NCI-H2227 treated with DMSO at 0.1 percent for 48 hours (cell line): Measurements from ENCODE around the gene CPNE6.

Experiments used
- DNase-seq: peaks from one replicate; lab custom pipeline; 2025; lab: John Stamatoyannopoulos, UW

CPNE6 gene

DNA sequence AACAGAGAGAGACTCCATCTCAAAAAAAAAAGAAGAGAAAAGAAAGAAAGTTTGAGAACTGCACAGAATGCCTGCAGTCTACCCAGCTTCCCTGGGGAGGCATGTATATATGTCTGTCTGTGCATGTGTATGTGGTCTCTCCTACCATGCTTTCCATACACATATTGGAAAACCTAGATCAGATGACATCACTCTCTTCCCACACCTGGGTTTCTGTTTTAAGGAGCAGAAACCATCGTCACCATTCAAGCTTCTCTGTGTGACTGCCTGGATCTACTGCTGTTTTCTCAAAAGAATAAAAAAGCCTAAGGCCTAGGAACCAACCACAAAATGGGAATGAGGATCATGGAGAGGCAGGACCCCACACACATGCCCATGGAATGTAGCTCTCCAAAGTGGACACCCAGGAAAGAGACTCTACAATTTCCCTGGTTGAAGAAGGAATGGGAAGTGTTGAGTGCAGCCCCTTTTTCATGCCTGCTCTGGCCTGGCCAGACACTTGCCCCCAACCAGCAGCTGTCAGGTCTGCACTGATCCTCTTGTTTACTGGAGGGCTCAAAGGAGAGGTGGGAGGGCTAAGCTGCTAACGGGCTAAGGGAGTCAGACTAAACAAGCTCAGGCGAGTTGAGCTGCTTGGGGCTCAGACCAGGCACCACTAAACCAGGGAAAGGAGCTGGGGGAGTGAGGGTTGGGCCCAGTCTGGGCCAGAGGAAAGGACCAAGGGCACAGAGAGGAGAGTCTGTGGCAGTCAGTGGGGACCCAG, 15.0 kb downstream of the CPNE6 start:
- DNase-seq: no peak

DNA sequence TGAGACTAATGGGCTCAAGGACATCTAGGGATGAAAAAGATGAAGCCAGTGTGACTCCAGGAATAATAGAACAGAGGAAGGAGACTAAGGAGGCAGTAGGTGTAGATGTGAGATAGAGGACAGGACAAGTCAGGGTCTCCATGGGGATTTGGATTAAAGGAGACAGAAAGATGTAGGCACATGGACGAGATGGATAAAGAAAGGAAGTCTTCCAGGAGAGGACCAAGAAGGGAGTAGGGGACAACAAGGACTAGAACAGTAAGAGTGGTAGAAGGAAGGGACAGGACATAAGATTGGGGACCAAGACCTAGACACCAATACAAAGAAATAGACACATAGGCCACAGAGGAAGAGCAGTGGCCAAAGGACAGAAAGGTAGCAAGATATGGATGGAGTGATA, 15.6 kb downstream of the CPNE6 start:
- no peak for DNase-seq

DNA sequence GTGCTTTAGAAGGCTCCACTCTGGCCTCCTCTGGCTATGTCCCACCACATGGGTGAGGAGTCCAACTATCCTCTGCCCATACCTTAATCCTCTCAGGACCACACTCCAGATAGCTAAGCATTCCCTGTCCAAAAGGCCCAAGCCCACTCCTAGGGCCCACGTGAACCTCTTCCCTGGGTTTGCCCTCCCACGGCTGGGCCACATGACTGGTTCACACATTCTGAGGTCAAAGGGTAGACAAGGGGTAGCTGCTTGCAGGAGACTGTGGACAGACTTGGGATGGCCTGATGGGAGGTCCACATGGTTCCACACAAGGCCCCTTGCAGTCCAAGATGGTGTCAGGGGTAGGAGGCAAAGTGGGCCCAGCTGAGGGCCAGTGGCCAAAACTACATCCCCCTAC, 16.7 kb downstream of the CPNE6 start:
- no peak for DNase-seq

DNA sequence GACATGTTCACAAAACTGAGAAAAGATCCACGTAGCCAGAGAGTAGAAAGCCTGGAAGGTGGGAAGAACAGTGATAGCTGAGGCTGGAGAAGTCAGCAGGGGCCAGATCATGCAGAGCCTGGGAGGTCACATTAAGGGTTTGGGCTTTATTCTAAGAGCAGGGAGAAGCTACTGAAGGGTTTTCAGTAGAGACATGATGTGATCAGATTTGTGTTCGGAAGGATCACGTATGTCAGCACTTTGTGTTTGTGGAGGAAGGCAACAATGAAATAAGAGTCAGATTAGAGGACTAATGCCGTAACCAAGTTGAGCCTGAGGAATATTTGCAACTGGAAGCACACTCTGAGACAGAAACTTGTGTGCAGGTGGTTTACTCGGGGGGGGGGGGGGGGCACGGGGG, 18.5 kb downstream of the CPNE6 start:
- no peak for DNase-seq

DNA sequence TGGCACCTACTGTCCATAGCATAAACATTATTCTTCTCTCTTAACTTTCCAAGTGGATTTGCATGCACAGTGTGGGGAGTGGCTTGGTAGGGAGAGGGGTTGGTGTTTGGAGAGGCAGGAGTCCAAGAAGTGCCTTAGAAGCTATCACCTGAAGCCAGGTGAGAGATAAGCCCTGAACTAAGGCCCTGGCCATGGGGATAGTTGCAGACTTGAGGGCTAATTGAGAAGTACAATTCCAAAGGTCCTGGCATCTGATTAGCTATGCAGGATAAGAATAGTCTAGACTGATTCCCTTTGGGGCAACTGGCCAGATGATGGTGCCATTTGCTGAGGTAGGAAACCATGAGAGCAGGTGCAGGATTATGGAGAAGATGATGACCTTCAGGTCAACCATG, 20.7 kb downstream of the CPNE6 start:
- no peak for DNase-seq

DNA sequence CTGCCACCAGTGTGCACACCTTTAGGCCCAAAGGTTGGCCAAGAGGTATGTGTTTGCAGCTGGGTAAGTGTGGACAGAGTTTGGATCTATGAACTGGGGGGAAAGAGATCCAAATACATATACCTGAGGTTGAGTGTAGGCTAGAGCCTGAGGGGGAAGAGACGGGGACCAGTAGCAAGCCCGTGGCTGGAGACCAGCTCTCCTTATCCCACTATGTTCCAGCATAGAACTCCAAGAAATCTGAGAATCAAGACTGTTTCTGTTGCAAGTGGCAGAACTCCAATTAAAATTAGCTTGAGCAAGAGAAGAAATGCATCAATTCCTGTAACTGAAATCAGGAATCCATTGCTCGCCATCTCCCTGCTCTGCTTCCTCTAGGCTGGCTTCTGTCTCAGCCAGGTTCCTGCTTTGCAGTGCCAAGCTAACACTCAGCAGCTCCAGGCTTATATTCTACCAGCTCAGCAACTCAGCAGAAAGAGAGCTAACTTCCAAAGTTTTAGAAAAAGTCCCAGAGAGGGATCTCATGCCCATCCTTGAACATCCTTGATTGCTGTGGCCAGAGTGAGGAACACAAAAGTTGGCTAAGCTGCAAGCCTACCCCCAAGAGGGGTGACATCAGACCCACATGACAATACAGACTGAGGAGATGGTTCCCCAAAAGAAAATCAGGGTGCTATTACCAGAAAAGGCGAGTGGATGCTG, 21.3 kb downstream of the CPNE6 start:
- DNase-seq: no peak

DNA sequence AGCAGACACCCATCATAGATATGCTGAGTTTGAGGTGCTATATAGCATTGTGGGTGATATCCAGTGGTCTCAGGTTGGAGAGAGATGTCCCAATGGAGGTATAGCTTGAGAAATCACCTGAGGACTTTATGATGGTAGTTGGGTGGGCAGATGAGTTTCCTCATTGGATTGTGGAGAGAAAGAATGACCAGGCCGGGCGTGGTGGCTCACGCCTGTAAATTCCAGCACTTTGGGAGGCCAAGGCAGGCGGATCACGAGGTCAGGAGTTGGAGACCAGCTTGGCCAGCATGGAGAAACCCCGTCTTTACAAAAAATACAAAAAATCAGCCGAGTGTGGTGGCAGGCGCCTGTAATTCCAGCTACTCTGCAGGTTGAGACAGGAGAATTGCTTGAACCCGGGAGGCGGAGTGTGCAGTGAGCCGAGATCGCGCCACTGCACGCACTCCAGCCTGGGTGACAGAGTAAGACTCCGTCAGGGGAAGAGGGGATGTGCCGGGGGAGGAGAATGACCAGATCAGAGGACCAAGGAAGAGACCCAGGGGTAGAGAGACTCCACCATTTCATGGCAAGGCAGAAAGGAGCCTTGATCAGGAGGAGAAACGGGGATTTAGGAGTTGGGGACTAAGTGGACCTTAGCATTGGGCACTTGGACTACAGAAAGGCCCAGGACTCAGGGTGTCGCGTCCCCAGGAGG, 22.0 kb downstream of the CPNE6 start:
- no peak for DNase-seq

DNA sequence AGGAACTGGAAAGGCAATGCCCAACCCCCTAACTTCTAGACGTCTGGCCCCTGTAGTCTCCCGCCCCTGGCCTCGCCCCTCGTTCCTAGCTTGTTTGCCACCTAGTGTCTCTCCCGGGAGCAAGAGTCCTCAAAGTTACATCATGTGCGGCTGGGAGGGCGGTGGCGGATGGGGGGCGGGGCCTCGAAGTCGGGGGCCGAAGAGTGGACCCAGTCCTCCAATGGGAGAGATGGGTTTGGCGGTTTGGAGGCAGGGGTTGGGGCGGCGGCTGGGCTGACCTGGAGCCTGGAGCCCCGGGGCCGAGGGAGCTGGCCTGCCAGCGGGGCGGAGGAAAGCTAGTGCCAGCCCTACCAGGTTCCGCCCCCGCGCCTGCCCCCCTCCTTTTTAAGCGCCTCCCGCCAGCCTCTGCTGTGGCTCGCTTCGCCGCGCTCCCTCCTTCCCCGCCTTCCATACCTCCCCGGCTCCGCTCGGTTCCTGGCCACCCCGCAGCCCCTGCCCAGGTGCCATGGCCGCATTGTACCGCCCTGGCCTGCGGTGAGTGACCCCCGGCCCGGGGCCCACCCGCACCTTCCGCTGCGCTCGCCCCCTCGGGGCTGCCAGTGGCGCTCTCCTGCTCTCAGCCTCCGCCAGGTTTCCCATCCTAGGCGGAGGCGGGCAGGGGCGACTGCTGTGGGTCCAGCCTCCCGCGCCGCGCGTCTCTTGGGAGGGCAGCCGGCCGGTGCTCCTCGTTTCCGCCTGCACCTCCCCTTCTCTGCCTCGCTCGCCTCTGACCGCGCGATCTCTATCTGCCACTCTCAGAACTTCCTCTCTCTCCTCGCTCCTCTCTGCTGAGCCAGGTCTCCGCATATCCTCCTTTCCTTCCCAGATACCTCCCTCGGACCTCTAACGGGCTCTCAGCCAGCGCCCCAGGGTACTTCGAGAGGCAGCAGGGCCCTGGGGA, 22.8 kb downstream of the CPNE6 start, which contains the start of gene PCK2:
PCK2 (plus strand) TSS at position 411 of the 940 bp plus-strand sequence; CDS start at position 506, 95 bp downstream.
- DNase-seq: peak; percentile 84

DNA sequence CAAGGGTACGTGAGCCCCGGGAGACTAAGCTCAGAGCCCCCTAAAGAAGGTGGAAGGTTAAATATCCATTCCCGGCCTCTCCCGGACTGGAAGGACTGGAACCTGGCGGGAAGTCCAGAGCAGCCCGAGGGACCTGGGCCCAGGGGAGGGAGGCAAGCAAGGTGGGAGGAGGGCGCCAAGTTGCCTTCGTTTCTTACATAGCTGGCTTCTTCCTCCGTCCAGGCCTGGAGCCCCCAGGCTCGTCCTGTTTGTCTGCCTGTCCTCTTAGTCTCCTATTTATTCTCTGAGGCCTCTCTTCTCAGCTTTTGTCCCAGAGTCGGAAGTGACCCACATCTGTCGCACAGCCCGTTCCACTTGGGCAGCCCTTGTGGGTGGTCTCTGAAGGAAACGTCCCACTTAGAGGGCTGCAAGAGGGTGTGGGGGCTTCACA, 23.5 kb downstream of the CPNE6 start:
- DNase-seq: no peak

DNA sequence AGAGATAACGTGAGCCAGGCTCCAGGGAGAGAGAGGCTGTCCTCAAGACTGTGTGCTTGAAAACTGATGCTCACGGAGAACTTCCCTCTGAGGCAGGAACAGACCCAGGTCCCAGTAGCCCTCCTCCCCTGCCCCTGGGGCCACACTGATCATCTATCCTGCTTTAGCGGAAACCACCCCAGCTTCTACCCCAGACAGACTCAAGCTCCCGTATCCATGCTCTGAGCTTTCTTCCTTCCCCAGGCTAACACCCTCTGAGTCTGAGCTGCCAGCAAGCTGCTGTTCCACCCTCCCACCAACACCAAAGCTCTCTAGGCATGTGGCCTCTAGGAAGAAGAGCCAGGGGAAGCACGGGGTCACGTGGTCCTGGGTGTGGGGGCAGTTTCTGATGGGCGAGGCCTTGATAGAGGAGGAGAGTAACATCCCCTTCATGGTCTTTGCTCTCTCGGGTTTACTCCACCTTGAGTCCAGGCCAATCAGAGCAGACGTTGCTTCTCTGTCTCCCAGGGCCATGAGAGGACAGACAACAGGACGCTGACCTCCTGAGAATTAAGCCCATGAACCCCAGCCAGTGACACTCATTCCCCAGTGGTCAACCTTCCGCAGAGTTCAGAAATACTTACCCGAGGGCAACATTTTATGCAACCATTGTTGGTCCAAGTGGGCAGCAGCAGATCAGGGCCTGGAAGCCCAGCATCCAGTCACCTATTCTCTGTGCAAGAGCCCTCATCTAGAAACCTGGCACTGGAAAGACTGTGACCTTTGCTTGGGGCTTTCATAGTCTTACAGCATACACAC, 24.1 kb downstream of the CPNE6 start:
- DNase-seq: peak; percentile 27

DNA sequence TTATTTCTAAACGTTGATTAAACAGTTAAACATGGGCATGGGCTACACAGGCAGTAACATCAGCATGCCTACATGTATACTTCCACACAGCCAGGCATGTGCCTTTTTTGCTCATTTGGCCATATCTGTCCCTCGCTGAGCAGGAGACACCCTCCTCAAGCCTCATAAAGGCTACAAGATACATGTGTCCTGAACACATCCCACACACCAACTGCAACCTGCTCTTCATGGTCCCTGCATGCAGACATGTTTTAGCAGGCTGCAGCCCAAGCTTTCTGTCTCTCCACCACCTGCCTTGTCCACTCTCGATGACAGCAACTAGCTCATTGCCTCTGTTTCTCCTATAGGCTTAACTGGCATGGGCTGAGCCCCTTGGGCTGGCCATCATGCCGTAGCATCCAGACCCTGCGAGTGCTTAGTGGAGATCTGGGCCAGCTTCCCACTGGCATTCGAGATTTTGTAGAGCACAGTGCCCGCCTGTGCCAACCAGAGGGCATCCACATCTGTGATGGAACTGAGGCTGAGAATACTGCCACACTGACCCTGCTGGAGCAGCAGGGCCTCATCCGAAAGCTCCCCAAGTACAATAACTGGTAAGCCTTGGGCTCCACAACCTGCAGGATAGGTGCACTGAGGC, 25.3 kb downstream of the CPNE6 start:
- DNase-seq: no peak

DNA sequence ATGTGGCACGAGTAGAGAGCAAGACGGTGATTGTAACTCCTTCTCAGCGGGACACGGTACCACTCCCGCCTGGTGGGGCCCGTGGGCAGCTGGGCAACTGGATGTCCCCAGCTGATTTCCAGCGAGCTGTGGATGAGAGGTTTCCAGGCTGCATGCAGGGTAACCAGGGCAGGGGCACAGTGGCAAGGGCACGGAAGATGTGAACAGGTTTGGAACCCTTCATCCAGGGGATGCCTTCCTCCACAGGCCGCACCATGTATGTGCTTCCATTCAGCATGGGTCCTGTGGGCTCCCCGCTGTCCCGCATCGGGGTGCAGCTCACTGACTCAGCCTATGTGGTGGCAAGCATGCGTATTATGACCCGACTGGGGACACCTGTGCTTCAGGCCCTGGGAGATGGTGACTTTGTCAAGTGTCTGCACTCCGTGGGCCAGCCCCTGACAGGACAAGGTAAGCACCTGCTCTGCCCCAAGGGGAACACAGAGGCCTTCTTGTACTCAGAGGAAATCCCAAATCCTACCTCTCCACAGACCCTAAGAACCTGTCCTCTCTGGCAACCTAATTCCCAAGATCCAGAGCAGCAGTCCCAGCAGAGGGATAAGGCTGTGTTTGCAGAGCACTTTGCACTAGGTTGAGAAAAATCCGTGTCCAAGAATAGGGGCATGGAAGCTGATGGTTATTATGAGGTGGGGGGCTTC, 27.0 kb downstream of the CPNE6 start:
- DNase-seq: no peak

DNA sequence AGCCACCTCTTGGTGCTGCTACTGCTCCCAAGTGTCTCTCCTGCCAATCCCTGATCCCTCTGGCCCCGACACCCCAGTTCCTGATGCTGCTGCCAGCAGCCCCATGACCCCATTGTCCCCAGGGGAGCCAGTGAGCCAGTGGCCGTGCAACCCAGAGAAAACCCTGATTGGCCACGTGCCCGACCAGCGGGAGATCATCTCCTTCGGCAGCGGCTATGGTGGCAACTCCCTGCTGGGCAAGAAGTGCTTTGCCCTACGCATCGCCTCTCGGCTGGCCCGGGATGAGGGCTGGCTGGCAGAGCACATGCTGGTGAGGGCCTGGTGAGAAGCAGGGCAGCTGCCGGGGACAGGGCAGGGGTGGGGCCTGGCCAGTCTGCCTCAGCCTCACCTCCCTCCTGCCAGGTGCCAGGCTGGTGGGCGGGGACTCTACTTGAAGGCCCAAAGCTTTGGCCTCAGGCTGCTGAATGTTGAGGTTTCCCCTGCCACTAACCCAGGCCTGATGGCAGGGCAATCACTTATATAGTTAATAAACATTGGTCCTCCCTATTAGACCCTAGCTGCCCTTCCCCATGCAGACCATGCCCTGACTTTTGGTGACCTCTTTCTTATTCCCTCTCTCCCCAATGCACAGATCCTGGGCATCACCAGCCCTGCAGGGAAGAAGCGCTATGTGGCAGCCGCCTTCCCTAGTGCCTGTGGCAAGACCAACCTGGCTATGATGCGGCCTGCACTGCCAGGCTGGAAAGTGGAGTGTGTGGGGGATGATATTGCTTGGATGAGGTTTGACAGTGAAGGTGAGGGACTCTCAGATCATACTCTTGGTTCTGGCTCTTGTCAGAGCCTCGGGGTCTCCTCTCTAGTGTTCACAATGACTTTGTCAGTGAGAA, 27.8 kb downstream of the CPNE6 start:
- no peak for DNase-seq

DNA sequence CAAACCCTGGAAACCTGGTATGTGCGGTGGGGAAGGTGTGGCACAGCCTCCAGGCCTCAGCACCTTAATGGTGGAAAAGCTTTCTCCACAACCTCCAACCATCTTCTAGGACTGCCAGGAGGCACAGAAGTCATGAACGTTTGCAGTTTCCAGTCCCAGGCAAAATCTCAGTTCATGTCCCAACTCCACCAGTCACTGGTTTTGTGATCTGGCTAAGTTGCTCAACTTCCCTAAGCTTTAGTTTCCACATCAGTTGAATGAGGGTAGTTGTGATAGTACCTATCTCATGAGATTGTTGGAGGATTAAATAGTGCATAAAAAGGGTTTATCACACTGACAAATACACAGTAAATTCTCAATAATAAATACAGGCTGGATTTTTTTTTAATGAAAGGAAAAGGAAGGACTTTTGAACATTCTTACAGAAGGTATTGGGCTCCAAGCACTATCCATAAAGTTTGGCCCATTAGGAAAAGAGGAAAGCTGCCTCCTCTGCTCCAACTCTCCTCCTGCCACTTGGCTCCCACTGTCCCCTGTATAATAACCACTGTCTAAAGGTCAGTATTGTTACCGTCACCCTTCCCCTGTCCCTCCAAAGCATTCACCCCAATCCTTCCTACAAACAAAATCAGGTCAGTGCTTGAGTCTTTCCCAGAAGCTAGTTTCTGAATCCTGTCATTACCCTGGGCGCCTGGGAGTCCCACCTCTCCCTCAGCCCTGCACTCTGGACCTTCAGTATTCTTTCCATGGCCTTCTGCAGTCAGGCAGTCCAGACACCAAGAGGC, 29.0 kb downstream of the CPNE6 start:
- DNase-seq: no peak

DNA sequence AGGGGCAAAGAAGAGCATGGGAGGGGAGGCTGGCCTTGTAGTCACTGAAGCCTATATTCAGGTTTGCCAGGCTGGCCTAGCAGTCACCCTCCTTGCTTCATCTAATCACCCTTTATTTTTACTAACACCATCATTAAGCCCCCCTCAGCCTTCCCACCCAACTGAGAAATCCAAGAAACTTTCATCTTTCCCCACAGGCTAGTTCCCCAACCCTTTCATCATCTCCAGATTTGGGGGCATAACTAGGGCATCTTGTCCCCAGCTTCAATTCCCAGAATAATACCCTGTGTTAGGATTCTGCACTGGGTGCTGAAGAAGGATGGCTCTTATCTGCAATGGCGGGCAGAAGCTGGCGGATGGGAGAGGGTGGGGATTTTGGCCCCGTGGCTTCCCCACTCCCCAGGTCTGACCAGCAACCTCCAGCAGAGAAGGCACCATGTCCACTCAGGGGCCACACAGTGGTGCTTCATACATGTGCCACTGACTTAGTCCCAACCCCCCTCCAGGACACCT, 29.7 kb downstream of the CPNE6 start:
- no peak for DNase-seq

DNA sequence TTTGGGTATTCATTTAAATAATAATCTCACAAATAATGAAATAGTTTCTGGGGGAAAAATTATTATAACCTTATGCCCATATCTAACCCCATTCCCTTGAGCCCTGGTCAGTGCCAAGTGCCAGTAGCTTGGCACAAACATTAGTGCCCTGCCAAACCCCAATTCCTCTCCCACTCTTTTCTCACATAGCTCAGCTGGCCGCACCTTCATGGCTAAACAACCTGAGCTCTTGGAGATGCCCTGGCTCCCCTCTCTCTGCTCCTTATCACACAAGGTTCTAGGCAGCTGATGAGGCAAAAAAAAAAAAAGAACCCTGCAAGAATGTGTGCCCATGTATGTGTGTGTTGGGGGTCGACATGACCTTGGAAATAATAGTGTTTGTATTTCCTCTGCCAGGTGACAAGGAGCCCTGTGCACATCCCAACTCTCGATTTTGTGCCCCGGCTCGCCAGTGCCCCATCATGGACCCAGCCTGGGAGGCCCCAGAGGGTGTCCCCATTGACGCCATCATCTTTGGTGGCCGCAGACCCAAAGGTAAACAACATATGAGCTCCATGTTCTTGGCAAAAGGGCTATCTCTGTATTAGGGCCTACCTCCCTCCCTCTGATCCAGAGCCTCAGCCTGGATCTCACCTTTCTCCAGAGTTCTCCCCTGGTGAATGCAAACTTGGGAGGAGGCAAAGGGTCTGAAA, 31.1 kb downstream of the CPNE6 start:
- DNase-seq: no peak

DNA sequence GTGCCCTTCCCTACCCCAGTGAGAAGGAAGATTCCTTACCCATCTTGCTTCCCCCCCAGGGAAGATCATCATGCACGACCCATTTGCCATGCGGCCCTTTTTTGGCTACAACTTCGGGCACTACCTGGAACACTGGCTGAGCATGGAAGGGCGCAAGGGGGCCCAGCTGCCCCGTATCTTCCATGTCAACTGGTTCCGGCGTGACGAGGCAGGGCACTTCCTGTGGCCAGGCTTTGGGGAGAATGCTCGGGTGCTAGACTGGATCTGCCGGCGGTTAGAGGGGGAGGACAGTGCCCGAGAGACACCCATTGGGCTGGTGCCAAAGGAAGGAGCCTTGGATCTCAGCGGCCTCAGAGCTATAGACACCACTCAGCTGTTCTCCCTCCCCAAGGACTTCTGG, 32.1 kb downstream of the CPNE6 start:
- DNase-seq: no peak
